Measurements from ENCODE around the gene MSI2.

MSI2 gene

DNA sequence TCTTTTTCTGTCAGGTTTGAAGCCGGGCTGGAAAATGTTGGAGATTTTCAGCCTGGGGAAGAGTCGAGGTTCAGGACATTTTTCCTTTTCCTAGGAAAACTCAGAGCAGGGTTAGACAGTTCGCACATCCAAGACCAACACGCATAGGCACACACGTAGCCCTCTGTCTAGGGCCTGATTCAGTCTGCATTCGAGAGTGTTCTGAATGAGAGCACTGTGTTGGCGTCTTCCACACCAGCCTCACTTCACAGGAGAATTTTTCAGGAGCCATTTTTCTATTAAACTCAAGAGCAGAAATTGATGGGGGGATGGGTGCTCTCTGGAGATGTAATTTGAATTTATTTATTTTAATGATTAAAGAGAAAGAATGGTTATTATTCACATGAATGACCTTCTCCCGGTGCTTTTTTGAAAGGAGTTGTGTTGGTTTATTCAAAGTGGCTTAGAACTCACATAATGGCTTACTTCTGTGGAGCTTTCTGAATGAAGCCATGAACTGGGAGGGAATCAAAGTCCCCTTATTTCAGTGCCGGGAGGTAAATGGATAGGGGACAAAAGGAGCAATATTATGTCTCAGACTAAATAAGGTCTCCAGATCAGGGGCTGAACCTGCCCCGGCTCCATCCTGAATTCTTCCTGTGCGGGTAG, 294.5 kb downstream of the MSI2 start:
- DNase-seq (ENCODE audit: low read depth in 4 of 4, low spot score in 1 of 4) = no peak

DNA sequence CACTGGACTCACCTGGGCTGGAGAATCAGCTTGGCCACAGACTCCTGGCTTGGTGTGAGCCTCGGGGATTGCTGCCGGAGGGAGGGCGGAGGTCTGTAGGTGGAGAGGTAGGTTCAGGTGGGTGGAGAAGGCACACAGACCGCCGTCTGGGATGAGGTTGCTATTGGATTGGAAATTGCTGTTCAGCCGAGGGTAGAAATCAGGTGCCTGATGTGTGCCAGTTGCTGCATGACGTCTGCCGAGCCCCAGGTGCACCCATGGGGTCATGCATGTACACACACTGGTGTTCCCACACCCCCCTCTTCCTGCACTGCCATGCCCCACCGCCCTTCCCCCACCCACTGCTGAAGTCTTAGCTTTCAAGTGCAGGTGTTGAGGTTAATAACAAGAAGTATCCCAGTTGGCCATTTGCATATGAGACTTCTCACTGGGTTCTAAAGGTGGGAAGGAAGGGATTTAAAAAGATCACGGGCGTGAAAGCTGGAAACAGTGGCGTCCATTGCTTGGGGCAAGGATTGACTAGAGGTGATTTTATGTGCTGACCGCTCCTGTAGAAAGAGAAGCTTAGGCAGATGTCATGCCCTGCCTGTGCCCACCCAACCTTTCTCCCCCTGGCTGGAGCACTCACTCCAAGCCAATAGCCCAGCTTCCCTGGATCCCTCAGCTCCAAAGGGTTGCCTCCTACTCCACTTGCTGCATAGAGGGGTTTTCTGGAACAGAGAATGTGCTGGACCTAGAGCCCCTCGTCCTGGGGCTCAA, 295.2 kb downstream of the MSI2 start:
- no peak for DNase-seq (ENCODE audit: low read depth in 4 of 4, low spot score in 1 of 4)

- no peak for DNase-seq (ENCODE audit: low read depth in 4 of 4, low spot score in 1 of 4)
Measured at GRCh38 chr17:57552114-57552624, 295.8 kb downstream of the MSI2 start.

GRCh38 chr17:57553526-57553925, 297.2 kb downstream of the MSI2 start:
- no peak for DNase-seq (ENCODE audit: low read depth in 4 of 4, low spot score in 1 of 4)

DNA sequence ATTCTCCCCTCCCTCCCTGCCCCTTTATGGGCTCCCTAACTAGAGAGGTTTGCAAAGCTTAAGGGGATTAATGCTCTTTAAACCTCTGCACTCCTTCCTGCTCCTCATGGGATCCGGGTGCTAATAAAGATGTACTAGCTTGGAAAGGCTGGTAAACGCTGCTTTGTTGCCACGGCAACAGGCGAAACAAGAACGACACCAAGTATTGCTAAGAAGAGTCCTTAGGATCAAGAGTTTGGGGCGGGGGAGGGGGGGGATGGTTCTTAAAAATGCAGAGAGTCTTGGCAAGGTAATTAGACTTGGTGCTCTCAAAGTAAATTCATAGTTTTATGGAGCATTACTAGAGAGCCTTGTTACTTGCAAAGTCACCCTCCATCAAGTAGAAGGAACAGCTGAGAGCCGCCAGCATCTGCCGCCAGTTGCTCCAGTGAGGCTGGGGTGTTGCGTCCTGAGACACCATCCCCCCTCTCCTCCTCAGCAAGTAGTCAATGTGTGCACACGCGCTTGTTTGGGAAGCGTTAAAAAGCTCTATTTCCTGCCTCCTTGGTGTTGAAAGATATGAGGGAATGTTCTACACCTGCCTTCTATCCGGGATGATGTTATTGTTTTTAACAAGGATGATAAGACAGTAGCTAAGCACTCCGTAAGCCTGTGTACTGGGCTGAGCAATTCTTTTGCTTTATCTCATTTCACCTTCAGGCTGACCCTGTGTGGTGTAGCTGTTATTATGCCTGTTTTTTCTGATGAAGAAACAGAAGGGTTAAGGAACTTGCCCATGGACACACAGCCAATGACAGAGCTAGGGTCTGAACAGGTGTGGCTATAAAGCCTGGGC, 297.9 kb downstream of the MSI2 start:
- no peak for DNase-seq (ENCODE audit: low read depth in 4 of 4, low spot score in 1 of 4)

DNA sequence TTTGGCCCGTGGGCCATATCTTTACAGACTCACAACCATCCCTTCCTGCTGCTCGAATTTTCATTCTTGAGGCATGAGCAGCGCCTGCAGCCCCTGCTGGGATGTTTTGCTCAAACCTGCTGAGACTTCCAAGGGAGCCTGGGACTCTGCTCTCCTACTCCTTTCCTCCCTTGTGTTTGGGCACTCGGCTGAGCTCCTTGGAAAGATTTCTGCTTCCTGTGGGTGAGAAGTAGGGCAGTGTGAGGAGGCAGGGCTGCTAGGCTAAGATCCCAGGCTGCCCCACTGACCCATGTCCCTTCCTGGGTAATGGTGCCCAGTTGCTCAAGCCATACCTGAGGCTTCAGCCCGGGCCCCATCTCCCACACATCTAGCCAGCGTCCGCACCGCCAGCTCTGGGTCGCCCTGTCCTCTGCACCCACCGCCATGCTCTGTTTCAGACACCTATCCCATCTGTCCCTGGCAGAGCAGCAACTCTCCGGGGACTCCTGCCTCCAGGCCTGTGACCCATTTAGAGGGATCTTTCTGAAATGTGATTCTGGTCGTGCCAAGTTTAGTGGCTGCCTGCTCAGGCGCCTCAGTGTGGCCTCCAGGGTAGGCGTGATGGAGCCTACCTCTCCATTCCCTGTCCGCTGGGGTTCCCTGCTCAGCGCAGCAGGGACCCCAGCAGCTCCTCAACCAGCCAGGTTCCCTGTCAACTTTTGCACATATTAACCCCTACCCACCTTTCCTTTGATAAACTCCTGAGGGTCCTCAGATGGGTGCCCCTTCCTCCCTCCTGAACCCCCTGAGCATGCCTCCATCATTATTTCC, 298.7 kb downstream of the MSI2 start:
- no peak for DNase-seq (ENCODE audit: low read depth in 4 of 4, low spot score in 1 of 4)

GRCh38 chr17:57555636-57556175, 299.4 kb downstream of the MSI2 start:
- no peak for DNase-seq (ENCODE audit: low read depth in 4 of 4, low spot score in 1 of 4)

DNA sequence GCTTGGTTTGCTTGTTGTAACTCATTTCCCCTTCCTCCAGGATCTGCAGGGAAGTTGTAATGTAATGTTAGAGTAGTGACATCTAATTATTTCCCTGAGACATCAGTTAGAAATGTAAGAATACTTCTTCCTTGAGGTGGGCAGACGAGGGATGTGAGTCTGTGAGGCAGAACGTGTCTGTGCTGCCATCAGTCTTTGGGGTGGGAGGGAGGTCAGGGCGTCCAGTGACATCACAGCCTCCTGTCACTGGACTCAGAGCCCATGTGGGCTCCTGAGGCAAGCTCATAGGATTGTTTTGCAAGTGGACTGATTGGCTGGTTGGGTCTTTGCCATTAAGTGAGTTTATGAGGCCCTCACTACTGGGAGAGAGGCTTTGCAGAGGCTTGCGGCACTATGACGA, 300.0 kb downstream of the MSI2 start:
- no peak for DNase-seq (ENCODE audit: low read depth in 4 of 4, low spot score in 1 of 4)

GRCh38 chr17:57556977-57557376, 300.7 kb downstream of the MSI2 start:
- no peak for DNase-seq (ENCODE audit: low read depth in 4 of 4, low spot score in 1 of 4)

GRCh38 chr17:57557416-57557815, 301.1 kb downstream of the MSI2 start:
- DNase-seq (ENCODE audit: low read depth in 4 of 4, low spot score in 1 of 4) = no peak

DNA sequence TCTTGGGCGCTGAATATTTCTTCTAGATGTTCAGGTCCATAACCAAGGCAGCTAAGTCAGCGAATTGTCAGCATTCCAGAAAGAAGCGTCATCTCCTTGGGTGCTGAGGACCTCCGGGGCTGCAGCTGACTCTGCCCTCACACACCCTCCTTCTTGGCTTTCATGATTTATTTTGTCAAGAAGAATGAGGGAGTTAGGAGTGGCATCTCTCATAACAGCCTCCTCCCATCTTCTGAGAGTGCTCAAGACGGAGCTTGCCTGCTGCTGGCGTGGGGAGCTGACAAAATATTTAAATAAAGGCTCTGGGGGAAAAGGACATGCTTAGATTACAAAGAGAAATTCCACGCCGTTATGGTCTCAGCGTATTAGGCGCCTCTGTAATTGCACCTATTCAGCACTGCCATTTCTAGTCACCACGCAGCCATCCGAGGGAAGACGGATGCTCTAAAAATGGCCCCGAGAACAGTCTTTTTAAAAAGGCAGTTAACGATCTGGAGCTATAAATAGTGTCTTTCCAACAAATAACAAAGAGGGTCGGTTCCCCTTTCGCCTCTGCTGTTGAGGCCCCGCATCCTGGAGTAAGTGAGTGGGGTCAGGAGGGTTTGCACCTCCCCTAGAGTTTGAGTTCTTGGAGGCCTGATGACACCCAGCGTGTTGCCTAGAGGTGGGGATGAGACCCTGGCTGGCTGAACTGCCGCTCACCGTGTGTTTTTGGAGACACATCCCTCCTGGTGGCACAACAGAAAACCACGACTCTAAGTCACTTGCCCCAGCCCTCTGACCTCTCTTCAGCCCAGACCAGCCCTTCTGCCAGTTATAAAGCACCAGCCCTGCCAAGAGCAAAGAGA, 301.7 kb downstream of the MSI2 start:
- DNase-seq (ENCODE audit: low read depth in 4 of 4, low spot score in 1 of 4) = no peak

GRCh38 chr17:57559226-57559625, 302.9 kb downstream of the MSI2 start:
- no peak for DNase-seq (ENCODE audit: low read depth in 4 of 4, low spot score in 1 of 4)

GRCh38 chr17:57559634-57560318, 303.5 kb downstream of the MSI2 start:
- DNase-seq (ENCODE audit: low read depth in 4 of 4, low spot score in 1 of 4) = no peak

GRCh38 chr17:57560319-57560705, 304.0 kb downstream of the MSI2 start:
- DNase-seq (ENCODE audit: low read depth in 4 of 4, low spot score in 1 of 4) = no peak

- no peak for DNase-seq (ENCODE audit: low read depth in 4 of 4, low spot score in 1 of 4)
Measured at GRCh38 chr17:57561072-57561861, 304.9 kb downstream of the MSI2 start.

DNA sequence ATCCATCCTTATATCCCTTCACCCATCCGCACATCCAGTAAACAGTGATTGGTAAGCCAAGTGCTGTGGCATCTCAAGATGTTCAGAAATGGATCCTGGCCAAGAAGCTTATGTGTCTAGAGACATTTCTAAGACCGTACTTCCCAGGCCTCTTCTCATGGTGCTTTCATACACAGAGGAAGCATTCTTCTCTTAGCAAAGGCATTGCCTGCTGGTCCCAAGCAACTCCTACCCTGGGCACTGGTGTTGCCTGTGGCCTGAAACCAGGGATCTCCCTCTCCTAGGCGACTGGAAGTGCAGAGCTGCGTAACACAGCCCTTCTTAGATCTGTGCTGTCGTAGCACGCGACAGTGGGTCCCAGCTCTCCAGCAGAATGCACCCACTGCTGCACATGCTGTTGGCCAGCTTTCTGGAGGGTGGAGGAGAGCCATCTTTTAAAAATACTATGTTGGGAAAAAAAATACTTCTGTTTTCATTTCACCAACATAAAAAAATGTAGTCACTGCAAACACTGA, 305.9 kb downstream of the MSI2 start:
- no peak for DNase-seq (ENCODE audit: low read depth in 4 of 4, low spot score in 1 of 4)

DNA sequence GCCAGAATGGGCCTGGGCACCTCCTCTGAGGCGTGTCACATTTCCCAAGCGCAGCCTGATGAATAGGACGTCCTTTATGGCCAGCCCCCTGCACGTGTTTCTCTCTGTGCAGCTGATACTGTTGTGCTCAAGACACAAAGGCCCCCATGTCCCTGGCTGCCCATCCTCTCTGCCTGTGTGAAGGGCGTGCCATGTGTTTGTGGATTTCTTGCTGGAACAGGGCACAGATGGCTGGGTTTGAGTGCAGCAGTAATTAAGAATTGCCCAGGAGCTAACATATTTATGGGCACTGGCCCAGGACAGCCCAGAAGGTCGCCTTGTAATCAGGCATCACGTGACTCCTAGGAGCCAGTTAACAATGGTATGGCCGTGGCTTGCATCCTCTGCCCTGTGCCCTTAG, 307.6 kb downstream of the MSI2 start:
- DNase-seq (ENCODE audit: low read depth in 4 of 4, low spot score in 1 of 4) = no peak

GRCh38 chr17:57565176-57565575, 308.9 kb downstream of the MSI2 start:
- no peak for DNase-seq (ENCODE audit: low read depth in 4 of 4, low spot score in 1 of 4)
